Measurements from ENCODE around the gene EZH2.

- TF ChIP-seq CTCF (IDR thresholded peaks at IDR 0.05; ENCODE audit: borderline replicate concordance, extremely low read depth, low read length, poor library complexity, severe bottlenecking) = no peak
- no peak for TF ChIP-seq EZH2 (IDR thresholded peaks at IDR 0.05; ENCODE audit: borderline replicate concordance, low read depth, low read length, severe bottlenecking)
Measured at GRCh38 chr7:148800677-148801076, 83.4 kb downstream of the EZH2 start.

Data from DND-41 (cell line).